Non-pigmented ciliary epithelial cell (primary cell): ENCODE measurements around the gene ASIC2.
"Not testable (repeated sequence)": the region's sequence is repeated elsewhere in the genome, so short reads cannot be mapped to it uniquely, and the experiment has no call there.

Source experiments
- DNase-seq: peaks from one replicate; pipeline ENCODE4 v3.0.0-alpha.2; 2010; ENCODE audit warnings: low read depth

ASIC2 gene

DNA sequence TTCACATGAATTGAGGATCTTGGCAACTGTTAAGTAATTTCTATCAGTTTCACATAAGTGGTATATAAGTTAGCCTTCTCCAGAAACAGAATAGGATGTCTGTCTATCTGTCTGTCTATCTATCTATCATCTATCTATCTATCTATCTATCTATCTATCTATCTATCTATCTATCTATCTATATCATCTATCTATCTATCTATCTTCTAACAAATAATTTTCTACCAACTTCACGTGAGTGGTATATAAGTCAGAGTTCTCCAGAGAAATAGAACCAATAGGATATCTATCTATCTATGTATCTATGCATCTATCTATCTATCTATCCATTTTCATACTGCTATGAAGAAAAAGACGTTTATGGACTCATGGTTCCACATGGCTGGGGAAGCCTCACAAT lies 312.9 kb downstream of the ASIC2 start:
- no peak for DNase-seq

DNA sequence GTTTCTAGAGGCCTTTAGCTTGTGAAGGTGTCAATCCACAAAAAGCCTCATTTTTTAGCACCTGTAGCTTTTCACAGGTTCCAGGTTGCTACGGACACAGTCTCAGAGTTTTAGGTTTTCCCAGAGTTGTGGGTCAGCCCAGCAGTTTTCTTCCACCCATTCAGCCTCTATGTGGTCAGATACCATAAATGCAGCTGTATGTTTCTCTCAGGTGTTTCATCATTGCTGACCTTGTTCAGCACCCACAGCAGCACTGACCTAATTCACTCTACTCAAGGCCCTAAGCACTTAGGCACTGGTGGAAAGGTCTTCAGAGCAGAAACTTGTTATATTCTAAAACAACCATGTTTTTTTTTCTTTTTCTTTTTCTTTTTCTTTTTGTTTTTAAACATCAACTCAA lies 316.5 kb downstream of the ASIC2 start:
- DNase-seq: no peak

- DNase-seq: no peak
Measured at GRCh38 chr17:32976131-32976530, 317.0 kb downstream of the ASIC2 start.

- DNase-seq: peak; percentile 15
Measured at GRCh38 chr17:32971171-32971570, 321.9 kb downstream of the ASIC2 start.

DNA sequence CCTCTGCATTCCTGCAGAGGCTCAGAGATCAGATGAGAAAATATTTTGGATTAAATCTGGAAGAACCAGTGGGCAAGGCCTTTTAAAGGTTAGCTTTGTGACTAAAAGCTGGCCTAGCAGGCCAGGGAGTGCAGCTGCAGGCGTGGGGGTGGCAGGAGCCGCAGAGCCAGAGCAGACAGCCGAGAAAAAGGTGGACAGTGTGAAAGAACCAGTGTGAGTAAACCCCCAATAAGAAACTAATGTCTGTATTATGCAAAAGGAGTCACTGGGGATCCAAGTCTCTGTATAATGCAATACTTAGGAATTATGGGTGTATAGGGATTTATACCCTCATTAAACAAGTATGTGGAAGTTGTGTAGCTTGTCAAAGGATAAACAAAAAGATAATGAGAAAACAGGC lies 322.8 kb downstream of the ASIC2 start:
- DNase-seq: no peak

DNA sequence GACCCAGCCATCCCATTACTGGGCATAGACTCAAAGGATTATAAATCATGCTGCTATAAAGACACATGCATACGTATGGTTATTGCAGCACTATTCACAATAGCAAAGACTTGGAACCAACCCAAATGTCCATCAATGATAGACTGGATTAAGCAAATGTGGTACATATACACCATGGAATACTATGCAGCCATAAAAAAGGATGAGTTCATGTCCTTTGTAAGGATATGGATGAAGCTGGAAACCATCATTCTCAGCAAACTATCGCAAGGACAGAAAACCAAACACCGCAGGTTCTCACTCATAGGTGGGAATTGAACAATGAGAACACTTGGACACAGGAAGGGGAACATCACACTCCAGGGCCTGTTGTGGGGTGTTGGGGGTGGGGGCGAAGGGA lies 323.9 kb downstream of the ASIC2 start:
- DNase-seq: not testable (repeated sequence)

- DNase-seq: no peak
Measured at GRCh38 chr17:32964541-32964940, 328.6 kb downstream of the ASIC2 start.
